Mesenchymal stem cell (in vitro differentiated cells and primary cell): ENCODE data around the gene ASB13.

Experiments used
- DNase-seq: peaks from one replicate; pipeline ENCODE4 v3.0.0-alpha.2; 2013
- H2AFZ ChIP-seq: one replicate; pipeline ENCODE4 v1.6.1; 2013; ENCODE audit warnings: low read depth, mild to moderate bottlenecking, control low read depth, inconsistent platforms, low read length, moderate library complexity
- H2AK5ac ChIP-seq: 2 replicates; pipeline ENCODE4 v1.6.1; 2013; ENCODE audit warnings: low read length, moderate library complexity, mild to moderate bottlenecking, inconsistent platforms; ENCODE audit not compliant: severe bottlenecking
- H2BK120ac ChIP-seq: one replicate; pipeline ENCODE4 v1.6.1; 2013; ENCODE audit warnings: low read depth, mild to moderate bottlenecking, inconsistent platforms, low read length, moderate library complexity
- H2BK12ac ChIP-seq, 2 experiments: one replicate each; pipeline ENCODE4 v1.6.1; 2013; ENCODE audit warnings: inconsistent platforms in 2 of 2, low read length in 2 of 2, mild to moderate bottlenecking in 2 of 2, moderate library complexity in 2 of 2, control low read depth in 1 of 2
- H2BK15ac ChIP-seq: one replicate; pipeline ENCODE4 v1.6.1; 2013; ENCODE audit warnings: mild to moderate bottlenecking, low read depth, inconsistent platforms; ENCODE audit not compliant: poor library complexity, severe bottlenecking
- H2BK5ac ChIP-seq: 2 replicates; pipeline ENCODE4 v1.6.1; 2013; ENCODE audit warnings: low read depth, mild to moderate bottlenecking, low read length, control low read depth, inconsistent platforms; ENCODE audit not compliant: poor library complexity, severe bottlenecking
- H3K14ac ChIP-seq, 2 experiments: one replicate each; pipeline ENCODE4 v1.6.1; 2013; ENCODE audit warnings: inconsistent platforms in 2 of 2, low read length in 2 of 2, control low read depth in 1 of 2, mild to moderate bottlenecking in 1 of 2, moderate library complexity in 1 of 2
- H3K18ac ChIP-seq, 2 experiments: one replicate each; pipeline ENCODE4 v1.6.1; 2013; ENCODE audit warnings: inconsistent platforms in 2 of 2, low read length in 2 of 2, control low read depth in 1 of 2, low read depth in 1 of 2, mild to moderate bottlenecking in 1 of 2
- H3K23ac ChIP-seq, 2 experiments: one replicate each; pipeline ENCODE4 v1.6.1; 2013; ENCODE audit warnings: inconsistent platforms in 2 of 2, low read length in 2 of 2, mild to moderate bottlenecking in 2 of 2, moderate library complexity in 2 of 2, control low read depth in 1 of 2
- H3K27ac ChIP-seq: 2 replicates; pipeline ENCODE4 v1.5.1; 2013; ENCODE audit warnings: mild to moderate bottlenecking, moderate library complexity, low read length, control low read depth, inconsistent platforms; ENCODE audit not compliant: poor library complexity, severe bottlenecking
- H3K27me3 ChIP-seq, 2 experiments: 2 replicates each; pipeline versions ENCODE4 v1.6.1 to v1.7.0; 2013; ENCODE audit warnings: low read length in 2 of 2, mild to moderate bottlenecking in 2 of 2, moderate library complexity in 2 of 2, control low read depth in 1 of 2, inconsistent platforms in 1 of 2; ENCODE audit not compliant: control insufficient read depth in 1 of 2, insufficient read depth in 1 of 2
- H3K36me3 ChIP-seq, 2 experiments: 2 replicates each; pipeline versions ENCODE4 v1.6.1 to v1.7.0; 2013; ENCODE audit warnings: low read length in 2 of 2, control low read depth in 1 of 2, inconsistent platforms in 1 of 2, low read depth in 1 of 2, mild to moderate bottlenecking in 1 of 2; ENCODE audit not compliant: insufficient read depth in 2 of 2, control insufficient read depth in 1 of 2
- H3K4ac ChIP-seq, 2 experiments: one replicate each; pipeline ENCODE4 v1.6.1; 2013; ENCODE audit warnings: inconsistent platforms in 2 of 2, low read length in 2 of 2, mild to moderate bottlenecking in 2 of 2, moderate library complexity in 2 of 2, control low read depth in 1 of 2, low read depth in 1 of 2
- H3K4me1 ChIP-seq: 2 replicates; pipeline ENCODE4 v1.6.1; 2013; ENCODE audit warnings: low read depth, low read length, control low read depth; ENCODE audit not compliant: control insufficient read depth, insufficient read depth
- H3K4me2 ChIP-seq: 2 replicates; pipeline ENCODE4 v1.6.1; 2013; ENCODE audit warnings: low read length, mild to moderate bottlenecking, inconsistent platforms; ENCODE audit not compliant: poor library complexity, severe bottlenecking
- H3K4me3 ChIP-seq, 2 experiments: 2 replicates each; pipeline versions ENCODE4 v1.5.1 to v1.7.0; 2013; ENCODE audit warnings: low read length in 2 of 2, mild to moderate bottlenecking in 2 of 2, control low read depth in 1 of 2, low read depth in 1 of 2; ENCODE audit not compliant: insufficient read depth in 1 of 2
- H3K79me1 ChIP-seq: replicated peaks from 2 replicates; pipeline ENCODE4 v1.6.1; 2013; ENCODE audit warnings: mild to moderate bottlenecking, control low read depth, low read length, inconsistent platforms; ENCODE audit not compliant: poor library complexity, severe bottlenecking
- H3K9ac ChIP-seq: 2 replicates; pipeline ENCODE4 v1.7.0; 2013; ENCODE audit warnings: mild to moderate bottlenecking, low read length, moderate library complexity
- H3K9me3 ChIP-seq: 2 replicates; pipeline ENCODE4 v1.7.0; 2013; ENCODE audit warnings: mild to moderate bottlenecking, low read length; ENCODE audit not compliant: control insufficient read depth
- H4K8ac ChIP-seq: one replicate; pipeline ENCODE4 v1.6.1; 2013; ENCODE audit warnings: inconsistent platforms, mild to moderate bottlenecking, low read length, moderate library complexity
- H4K91ac ChIP-seq: one replicate; pipeline ENCODE4 v1.6.1; 2013; ENCODE audit warnings: mild to moderate bottlenecking, low read length, inconsistent platforms
- WGBS: methylation state at CpG from one replicate; pipeline ENCODE4 v1.1.7; 2013; ENCODE audit warnings: mixed read lengths; 5-methylcytosine and 5-hydroxymethylcytosine counted together

Gene ASB13

DNA sequence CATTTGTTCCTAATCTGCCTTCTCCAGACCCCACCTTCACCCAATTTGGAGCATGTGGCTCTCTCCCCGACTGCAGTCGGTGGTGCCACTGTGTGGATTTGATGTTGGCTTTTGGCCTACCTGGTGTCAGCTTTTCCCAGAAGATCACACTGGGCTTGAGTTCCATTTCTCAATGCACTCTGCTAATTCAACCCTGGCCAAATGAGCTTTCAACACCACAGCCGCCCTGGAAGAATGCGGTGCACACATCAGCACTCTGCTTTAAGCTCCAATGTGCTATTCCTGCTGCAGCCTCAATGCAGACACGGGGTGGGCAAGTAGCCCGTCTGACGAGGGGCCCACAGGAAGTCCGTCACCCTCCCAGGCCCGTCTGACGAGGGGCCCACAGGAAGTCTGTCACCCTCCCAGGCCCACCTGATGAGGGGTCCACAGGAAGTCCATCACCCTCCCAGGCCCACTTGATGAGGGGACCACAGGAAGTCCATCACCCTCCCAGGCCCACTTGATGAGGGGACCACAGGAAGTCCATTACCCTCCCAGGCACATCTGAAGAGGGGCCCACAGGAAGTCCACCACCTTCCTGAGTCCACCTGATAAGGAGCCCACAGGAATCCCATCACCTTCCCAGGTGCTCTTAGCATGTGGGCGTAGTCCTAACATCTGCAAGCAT, 64.4 kb downstream of the ASB13 start:
- H3K27ac ChIP-seq, result no peak overlapping the region
- H3K4ac ChIP-seq, result no peak overlapping the region
- H2BK15ac ChIP-seq, result no peak overlapping the region
- H3K18ac ChIP-seq, result no peak overlapping the region
- no peak overlapping the region for H3K14ac ChIP-seq
- no peaks in the 10 kb centered on the region for H3K36me3 ChIP-seq
- H3K4me1 ChIP-seq, result peaks cover 5% of the 10 kb centered on the region
- no peaks in the 10 kb centered on the region for H3K79me1 ChIP-seq
- H3K9me3 ChIP-seq, result no peaks in the 10 kb centered on the region
- no peak overlapping the region for H4K91ac ChIP-seq
- no peak overlapping the region for H2BK120ac ChIP-seq
- H2BK5ac ChIP-seq, result no peak overlapping the region
- H3K23ac ChIP-seq, result no peak overlapping the region
- H4K8ac ChIP-seq, result no peak overlapping the region
- 73% methylated on average over 11 of the region's 11 CpGs for WGBS
- no peak overlapping the region for H2AK5ac ChIP-seq
- DNase-seq, result no peak
- H3K9ac ChIP-seq, result no peak overlapping the region
- H3K4me2 ChIP-seq, result no peak overlapping the region
- H3K4me3 ChIP-seq, result no peak overlapping the region
- no peaks in the 10 kb centered on the region for H3K27me3 ChIP-seq
- no peak overlapping the region for H2AFZ ChIP-seq
- no peak overlapping the region for H2BK12ac ChIP-seq

GRCh38 chr10:5600908-5601307, 65.5 kb downstream of the ASB13 start:
- Histone ChIP-seq H3K4me1 (peaks cover 14% of the 10 kb centered on the region), H3K18ac (no peak overlapping the region), H2BK12ac (no peak overlapping the region), H2AFZ (no peak overlapping the region), H3K9ac (no peak overlapping the region), H3K4me3 (no peak overlapping the region), H3K23ac (no peak overlapping the region), H3K14ac (no peak overlapping the region), H3K36me3 (no peaks in the 10 kb centered on the region), H2BK15ac (no peak overlapping the region), H3K4ac (no peak overlapping the region), H3K27me3 (no peaks in the 10 kb centered on the region), H4K91ac (no peak overlapping the region), H2BK120ac (no peak overlapping the region), H4K8ac (no peak overlapping the region), H3K27ac (no peak overlapping the region), H2AK5ac (no peak overlapping the region), H3K9me3 (no peaks in the 10 kb centered on the region), H2BK5ac (no peak overlapping the region), H3K4me2 (no peak overlapping the region), H3K79me1 (no peaks in the 10 kb centered on the region)
- 83% methylated on average over 5 of the region's 5 CpGs for WGBS
- no peak for DNase-seq

DNA sequence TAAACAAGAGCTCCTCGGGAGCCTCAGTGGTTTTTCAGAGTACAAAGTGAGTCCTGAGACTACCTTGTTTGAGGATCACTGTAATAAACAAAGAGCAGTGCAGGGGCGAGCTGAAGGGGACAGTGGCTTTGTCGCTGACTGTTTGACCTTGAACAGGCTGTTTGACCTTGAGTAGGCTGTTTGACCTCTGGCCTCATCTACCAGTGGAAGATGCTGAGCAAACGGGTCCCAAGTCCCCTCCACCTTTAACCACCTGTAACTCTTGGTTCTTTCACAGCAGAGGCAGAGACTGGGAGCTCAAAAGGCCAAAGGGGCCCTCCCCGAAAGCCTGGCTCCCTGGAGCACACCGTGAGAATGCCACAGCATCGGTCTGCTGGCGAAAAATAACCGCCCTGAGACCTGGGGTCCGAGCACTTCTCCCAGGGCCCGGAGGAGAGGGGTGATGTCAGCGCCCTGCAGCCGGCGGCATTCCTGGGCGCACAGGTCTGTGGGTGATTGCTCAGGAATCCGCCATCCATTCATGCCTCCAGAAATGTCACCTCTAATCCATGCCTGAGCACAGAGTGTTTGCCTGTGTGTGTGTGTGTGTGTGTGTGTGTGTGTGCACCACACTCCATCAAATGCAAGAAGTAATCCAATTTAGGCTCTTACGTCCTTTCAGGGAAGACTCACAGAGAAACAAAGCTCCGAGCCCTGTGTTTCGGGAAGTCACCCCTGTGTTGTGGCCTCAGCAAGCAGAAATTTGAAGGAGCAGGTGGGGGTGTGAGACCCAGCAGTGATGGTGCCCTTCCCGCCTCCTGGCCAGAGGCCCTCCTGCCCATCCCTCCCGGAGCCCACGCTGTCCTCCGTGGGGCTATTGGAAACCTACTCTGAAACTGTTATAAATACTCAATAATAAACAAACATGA, 66.5 kb downstream of the ASB13 start:
- H2AK5ac ChIP-seq, result no peak overlapping the region
- no peak overlapping the region for H4K91ac ChIP-seq

DNA sequence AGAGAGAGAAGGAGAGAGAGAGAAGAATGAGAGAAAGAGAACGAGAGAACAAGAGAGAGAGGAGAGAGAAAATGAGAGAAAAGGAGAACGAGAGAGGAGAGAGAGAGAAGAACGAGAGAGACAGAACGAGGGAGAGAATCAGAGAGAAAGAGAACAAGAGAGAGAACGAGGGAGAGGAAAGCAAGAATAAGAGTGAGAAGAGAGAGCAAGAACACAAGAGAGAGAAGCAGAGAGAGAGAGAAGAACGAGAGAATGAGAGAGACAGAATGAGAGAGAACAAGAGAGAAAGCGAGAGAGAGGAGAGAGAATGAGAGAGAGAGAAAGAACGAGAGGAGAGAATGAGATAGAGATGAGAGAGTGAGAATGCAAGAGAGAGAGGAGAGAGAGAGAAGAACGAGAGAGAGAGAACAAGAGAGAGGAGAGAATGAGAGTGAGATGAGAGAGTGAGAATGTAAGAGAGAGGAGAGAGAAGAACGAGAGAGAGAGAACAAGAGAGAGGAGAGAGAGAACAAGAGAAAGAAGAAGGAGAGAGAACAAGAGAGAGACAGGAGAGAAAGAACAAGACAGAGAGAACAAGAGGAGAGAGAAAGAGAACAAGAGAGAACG, 68.2 kb downstream of the ASB13 start:
- no peaks in the 10 kb centered on the region for H3K36me3 ChIP-seq
- H3K23ac ChIP-seq, result no peak overlapping the region
- H3K27me3 ChIP-seq, result no peaks in the 10 kb centered on the region
- H3K4me1 ChIP-seq, result peaks cover 24% of the 10 kb centered on the region
- H3K4me3 ChIP-seq, result no peak overlapping the region
- no peak overlapping the region for H2AFZ ChIP-seq
- H2BK5ac ChIP-seq, result no peak overlapping the region
- H4K91ac ChIP-seq, result no peak overlapping the region
- H3K14ac ChIP-seq, result no peak overlapping the region
- DNase-seq, result no peak
- no peak overlapping the region for H2AK5ac ChIP-seq
- H2BK12ac ChIP-seq, result no peak overlapping the region
- H4K8ac ChIP-seq, result no peak overlapping the region
- no peaks in the 10 kb centered on the region for H3K9me3 ChIP-seq
- H3K79me1 ChIP-seq, result no peaks in the 10 kb centered on the region
- H3K4ac ChIP-seq, result no peak overlapping the region
- H3K4me2 ChIP-seq, result no peak overlapping the region
- no peak overlapping the region for H3K18ac ChIP-seq
- H2BK120ac ChIP-seq, result no peak overlapping the region
- 86% methylated on average over 11 of the region's 11 CpGs for WGBS
- H2BK15ac ChIP-seq, result no peak overlapping the region
- H3K27ac ChIP-seq, result no peak overlapping the region
- no peak overlapping the region for H3K9ac ChIP-seq

More for the DNA sequence above, 66.5 kb downstream of the ASB13 start:
- H2BK5ac ChIP-seq, result no peak overlapping the region
- H3K4me3 ChIP-seq, result no peak overlapping the region
- no peak overlapping the region for H2BK120ac ChIP-seq
- no peak overlapping the region for H2BK12ac ChIP-seq
- H3K27me3 ChIP-seq, result no peaks in the 10 kb centered on the region
- WGBS, result 83% methylated on average over 15 of the region's 23 CpGs
- no peak overlapping the region for H2AFZ ChIP-seq
- H4K8ac ChIP-seq, result no peak overlapping the region
- no peak overlapping the region for H3K4me2 ChIP-seq
- no peak overlapping the region for H3K23ac ChIP-seq
- H3K4me1 ChIP-seq, result peaks cover 19% of the 10 kb centered on the region
- H3K27ac ChIP-seq, result no peak overlapping the region
- H3K9ac ChIP-seq, result no peak overlapping the region
- H3K18ac ChIP-seq, result no peak overlapping the region
- H2BK15ac ChIP-seq, result no peak overlapping the region
- H3K14ac ChIP-seq, result no peak overlapping the region
- no peaks in the 10 kb centered on the region for H3K9me3 ChIP-seq
- no peaks in the 10 kb centered on the region for H3K36me3 ChIP-seq
- no peaks in the 10 kb centered on the region for H3K79me1 ChIP-seq
- no peak for DNase-seq
- H3K4ac ChIP-seq, result no peak overlapping the region
